Upper lobe of right lung (tissue), 1 donor: ENCODE measurements around the gene TLCD3B. TPM values are rescaled to one million over a fixed set of nuclear protein-coding genes. Genes with fewer than 3 reads are reported as not detected.
A peak's percentile ranks its signal among the peaks of the same experiment; 100 is the strongest.

Experiments used
- ATAC-seq: fragments of 200-7000 bp; cut with Tn5 transposase; one replicate; pipeline ENCODE4 v1.9.1; 2020; ENCODE audit warnings: mild to moderate bottlenecking, moderate library complexity
- DNase-seq: peaks from one replicate; pipeline ENCODE4 v3.0.0-alpha.2; 2020
- H3K27ac ChIP-seq: fragments of 200-600 bp; one replicate; pipeline ENCODE4 v1.8.0; 2022
- H3K27me3 ChIP-seq: fragments of 200-600 bp; one replicate; pipeline ENCODE4 v1.8.0; 2022; ENCODE audit warnings: mild to moderate bottlenecking
- H3K36me3 ChIP-seq: fragments of 200-600 bp; one replicate; pipeline ENCODE4 v1.8.0; 2022
- H3K4me1 ChIP-seq: fragments of 200-600 bp; one replicate; pipeline ENCODE4 v1.8.0; 2022
- H3K4me3 ChIP-seq: fragments of 200-600 bp; one replicate; pipeline ENCODE4 v1.8.0; 2022; ENCODE audit warnings: mild to moderate bottlenecking
- H3K9me3 ChIP-seq: fragments of 200-600 bp; one replicate; pipeline ENCODE4 v1.8.0; 2022
- intact Hi-C: fragments of 100-400 bp; cut with DNase I; formaldehyde crosslinking; loops from one replicate; pipeline ENCODE4 v1.11.0; 2022
- total RNA-seq: library from RNA; stranded (reverse); fragmentation: NEBNext Ultra II Directional; extraction: Animal tissue kit (Norgen Biotek cat#: 25700); gene quantifications from one replicate; pipeline ENCODE4 v1.2.1, GENCODE V29; 2021
- TF ChIP-seq, protein P1 (sequence below): fragments of 200-600 bp; IDR thresholded peaks from one replicate; pipeline ENCODE4 v1.8.0; 2022; ENCODE audit warnings: antibody characterized with exemption
- donor health status: DM: no; HTN: yes; CAD: no; lungs with severe emphysema.

TLCD3B gene
- total RNA-seq, 1 donor from 2014 or later = not detected

DNA sequence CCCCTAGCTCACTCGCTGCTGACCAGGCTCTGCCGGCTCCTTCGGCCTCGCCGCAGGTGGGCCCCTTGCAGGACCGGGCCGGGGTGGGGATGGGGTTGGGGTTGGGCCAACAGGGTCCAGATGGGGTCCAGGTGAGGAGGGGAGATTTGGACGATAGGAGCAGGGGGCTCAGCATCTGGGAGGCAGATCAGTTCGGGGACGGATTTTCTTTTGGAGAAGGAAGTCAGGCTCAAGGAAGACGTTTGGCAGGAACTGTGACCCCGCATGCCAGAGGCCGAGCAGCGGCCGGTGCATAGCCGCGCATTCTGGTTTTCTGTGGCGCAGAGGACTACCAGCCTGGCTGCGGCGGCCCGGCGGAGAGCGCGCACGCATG lies 33.6 kb upstream of the TLCD3B start:
- DNase-seq = peak; percentile 72
- ATAC-seq = no peak
- TF ChIP-seq, protein P1, sequence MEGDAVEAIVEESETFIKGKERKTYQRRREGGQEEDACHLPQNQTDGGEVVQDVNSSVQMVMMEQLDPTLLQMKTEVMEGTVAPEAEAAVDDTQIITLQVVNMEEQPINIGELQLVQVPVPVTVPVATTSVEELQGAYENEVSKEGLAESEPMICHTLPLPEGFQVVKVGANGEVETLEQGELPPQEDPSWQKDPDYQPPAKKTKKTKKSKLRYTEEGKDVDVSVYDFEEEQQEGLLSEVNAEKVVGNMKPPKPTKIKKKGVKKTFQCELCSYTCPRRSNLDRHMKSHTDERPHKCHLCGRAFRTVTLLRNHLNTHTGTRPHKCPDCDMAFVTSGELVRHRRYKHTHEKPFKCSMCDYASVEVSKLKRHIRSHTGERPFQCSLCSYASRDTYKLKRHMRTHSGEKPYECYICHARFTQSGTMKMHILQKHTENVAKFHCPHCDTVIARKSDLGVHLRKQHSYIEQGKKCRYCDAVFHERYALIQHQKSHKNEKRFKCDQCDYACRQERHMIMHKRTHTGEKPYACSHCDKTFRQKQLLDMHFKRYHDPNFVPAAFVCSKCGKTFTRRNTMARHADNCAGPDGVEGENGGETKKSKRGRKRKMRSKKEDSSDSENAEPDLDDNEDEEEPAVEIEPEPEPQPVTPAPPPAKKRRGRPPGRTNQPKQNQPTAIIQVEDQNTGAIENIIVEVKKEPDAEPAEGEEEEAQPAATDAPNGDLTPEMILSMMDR = no peak
- peaks cover 36% of the 10 kb centered on the region for H3K4me1 ChIP-seq
- peak overlapping the region; percentile 99 for H3K27ac ChIP-seq
- no peaks in the 10 kb centered on the region for H3K9me3 ChIP-seq
- no peaks in the 10 kb centered on the region for H3K27me3 ChIP-seq
- intact Hi-C loops = no loop called here
- peak overlapping the region; percentile 87 for H3K4me3 ChIP-seq
- peaks cover 30% of the 10 kb centered on the region for H3K36me3 ChIP-seq

DNA sequence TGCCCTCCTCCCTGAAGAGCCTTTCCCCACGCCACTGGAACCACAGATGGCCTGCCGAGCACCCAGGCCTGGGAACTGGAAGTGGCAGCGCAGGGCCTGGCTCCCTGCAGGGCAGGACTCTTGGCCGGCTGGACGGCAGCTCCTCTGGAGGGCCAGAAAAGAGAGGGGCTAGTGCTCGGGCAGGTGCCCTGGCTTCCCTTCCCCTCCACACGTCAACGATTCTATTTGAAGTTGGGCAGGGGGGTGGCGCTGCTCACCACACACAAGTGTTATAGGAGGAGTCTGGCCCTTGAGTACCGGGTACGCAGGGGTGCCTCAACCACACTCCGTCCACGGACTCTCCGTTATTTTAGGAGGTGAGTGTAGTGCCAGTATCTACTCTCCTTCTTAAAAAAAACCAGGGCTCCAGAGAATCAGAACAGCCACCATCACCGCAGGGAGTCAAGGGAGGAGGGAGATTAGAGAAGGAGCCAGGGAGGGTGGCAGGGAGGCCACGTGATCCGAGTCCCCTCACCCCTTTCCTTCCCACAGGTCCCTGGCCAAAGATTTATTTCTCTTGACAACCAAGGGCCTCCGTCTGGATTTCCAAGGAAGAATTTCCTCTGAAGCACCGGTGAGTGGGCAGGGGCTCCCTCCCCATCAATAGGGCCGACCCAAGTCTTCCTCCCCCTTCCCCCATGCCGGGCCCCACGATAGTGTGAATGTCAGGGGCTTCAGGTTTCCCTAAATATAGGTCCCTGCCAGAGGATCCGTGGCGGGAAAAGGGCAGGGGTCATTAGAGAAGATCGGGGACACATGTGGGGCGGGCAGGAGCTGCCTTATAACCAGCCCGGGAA lies 33.0 kb upstream of the TLCD3B start:
- TF ChIP-seq, protein P1 = peak; percentile 36
- ATAC-seq (peak; percentile 50), DNase-seq (peak; percentile 88)
- H3K27me3 ChIP-seq = no peaks in the 10 kb centered on the region
- H3K27ac ChIP-seq = peak overlapping the region; percentile 99
- H3K9me3 ChIP-seq = no peaks in the 10 kb centered on the region
- H3K4me1 ChIP-seq = peaks cover 30% of the 10 kb centered on the region
- intact Hi-C loops = no loop called here
- peak overlapping the region; percentile 87 for H3K4me3 ChIP-seq
- peaks cover 24% of the 10 kb centered on the region for H3K36me3 ChIP-seq

DNA sequence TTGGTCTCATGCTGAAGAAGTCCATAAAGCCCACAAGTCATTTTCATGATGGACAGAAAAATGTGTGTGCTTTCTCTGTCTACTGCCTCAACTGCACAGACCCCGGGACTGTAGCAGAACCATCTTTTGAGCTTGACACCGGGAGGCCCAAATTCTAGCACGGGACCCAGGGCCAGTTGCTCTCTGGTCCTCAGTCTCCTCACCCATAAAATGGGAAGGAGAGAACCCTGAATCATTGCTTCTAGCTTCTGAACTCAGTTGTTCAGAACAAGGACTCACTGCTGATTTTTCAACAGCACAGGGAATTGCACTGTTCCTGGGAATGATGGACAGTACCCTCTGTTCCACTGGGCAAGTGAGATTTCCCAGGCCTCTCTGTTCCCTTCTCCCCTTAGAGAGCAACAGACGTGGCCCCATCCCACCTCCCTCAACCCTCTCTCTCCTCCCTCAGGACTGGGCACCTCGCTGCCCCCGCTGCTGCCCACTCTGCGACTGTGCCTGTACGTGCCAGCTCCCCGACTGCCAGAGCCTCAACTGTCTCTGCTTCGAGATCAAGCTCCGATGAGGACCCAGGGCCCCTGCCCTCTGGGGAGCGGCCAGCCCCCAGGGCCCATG lies 32.3 kb upstream of the TLCD3B start:
- Histone ChIP-seq H3K27ac (peak overlapping the region; percentile 99), H3K27me3 (no peaks in the 10 kb centered on the region), H3K4me3 (peak overlapping the region; percentile 87), H3K9me3 (no peaks in the 10 kb centered on the region), H3K36me3 (peaks cover 16% of the 10 kb centered on the region), H3K4me1 (peaks cover 27% of the 10 kb centered on the region)
- DNase-seq = no peak
- no peak for ATAC-seq
- TF ChIP-seq, protein P1 = no peak
- intact Hi-C loops = no loop called here

DNA sequence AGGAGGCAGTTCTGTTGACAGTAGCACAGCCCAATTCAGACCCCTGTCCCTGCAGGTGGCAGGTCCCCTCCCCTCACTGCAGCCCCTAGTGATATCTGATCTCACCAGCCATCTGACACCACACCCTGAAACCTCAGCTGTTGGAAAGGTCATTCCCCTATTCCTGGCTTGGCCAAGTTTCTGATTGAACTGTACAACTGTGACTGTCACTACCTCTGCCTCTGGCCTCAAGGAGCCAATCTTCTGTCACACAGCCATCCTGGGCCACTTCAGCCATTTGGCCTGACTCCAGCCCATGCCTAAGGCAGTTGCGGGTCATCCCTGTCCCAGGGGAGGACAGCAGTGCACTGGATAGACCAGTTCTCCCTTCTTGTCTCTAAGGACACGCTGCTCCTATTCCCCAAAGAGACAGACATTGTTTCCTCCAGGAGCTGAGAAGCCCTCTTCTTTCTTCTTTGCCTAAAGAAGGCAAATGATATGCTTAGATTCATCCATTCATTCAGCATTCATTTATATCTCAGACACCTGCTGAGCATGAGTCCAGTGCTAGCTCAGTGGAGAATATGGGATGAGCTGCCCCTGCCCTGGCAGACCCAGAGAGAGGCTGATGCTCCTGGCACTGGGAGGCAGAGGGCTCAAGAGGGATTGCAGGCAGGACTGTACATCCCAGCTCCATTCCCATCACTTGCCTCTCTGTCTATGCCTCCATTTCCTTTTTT lies 29.9 kb upstream of the TLCD3B start:
- no peak for DNase-seq
- H3K27ac ChIP-seq = no peak overlapping the region
- intact Hi-C loops = no loop called here

DNA sequence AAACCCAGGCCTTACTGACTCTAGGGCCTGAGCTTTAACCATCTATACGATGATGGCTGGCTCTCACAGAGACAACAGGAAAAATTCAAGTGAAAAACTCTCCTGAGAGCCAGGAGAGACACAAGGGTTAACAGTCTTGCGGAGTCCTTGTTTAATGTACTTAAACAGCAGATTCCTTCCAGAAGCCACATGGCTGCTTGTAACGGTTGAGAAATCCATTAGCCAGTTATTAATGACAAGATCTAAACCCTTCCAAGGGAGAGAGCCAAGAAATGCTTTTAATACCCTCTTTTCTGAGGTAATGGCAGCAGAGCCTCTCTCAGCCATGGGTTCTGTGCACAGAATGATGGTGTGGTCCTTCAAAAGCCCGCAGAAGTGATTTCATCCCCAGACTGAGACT lies 29.3 kb upstream of the TLCD3B start:
- Histone ChIP-seq H3K4me1 (peaks cover 10% of the 10 kb centered on the region), H3K9me3 (no peaks in the 10 kb centered on the region), H3K36me3 (no peaks in the 10 kb centered on the region), H3K4me3 (no peak overlapping the region), H3K27ac (no peak overlapping the region), H3K27me3 (no peaks in the 10 kb centered on the region)
- no peak for ATAC-seq
- TF ChIP-seq, protein P1 = no peak
- intact Hi-C loops = no loop called here
- DNase-seq = no peak

More for the DNA sequence above, 29.9 kb upstream of the TLCD3B start:
- H3K4me3 ChIP-seq = no peak overlapping the region
- peaks cover 10% of the 10 kb centered on the region for H3K4me1 ChIP-seq
- TF ChIP-seq, protein P1 = no peak
- ATAC-seq = no peak
- no peaks in the 10 kb centered on the region for H3K9me3 ChIP-seq
- no peaks in the 10 kb centered on the region for H3K27me3 ChIP-seq
- H3K36me3 ChIP-seq = no peaks in the 10 kb centered on the region
